Stimulated activated CD8-positive, alpha-beta memory T cell treated with anti-CD3 and anti-CD28 coated beads, Interleukin-4, amount 100 ng/mL, for 1 hour (primary cell): ENCODE results near the gene TRMT44.
"Not testable (repeated sequence)": the region's sequence is repeated elsewhere in the genome, so short reads cannot be mapped to it uniquely, and the experiment has no call there.

Source experiments
- DNase-seq, 2 donors: peaks; one replicate each; pipeline ENCODE4 v3.0.0-alpha.2; 2020; ENCODE audit warnings: low read depth in 2 of 2, low spot score in 1 of 2

Gene TRMT44

DNA sequence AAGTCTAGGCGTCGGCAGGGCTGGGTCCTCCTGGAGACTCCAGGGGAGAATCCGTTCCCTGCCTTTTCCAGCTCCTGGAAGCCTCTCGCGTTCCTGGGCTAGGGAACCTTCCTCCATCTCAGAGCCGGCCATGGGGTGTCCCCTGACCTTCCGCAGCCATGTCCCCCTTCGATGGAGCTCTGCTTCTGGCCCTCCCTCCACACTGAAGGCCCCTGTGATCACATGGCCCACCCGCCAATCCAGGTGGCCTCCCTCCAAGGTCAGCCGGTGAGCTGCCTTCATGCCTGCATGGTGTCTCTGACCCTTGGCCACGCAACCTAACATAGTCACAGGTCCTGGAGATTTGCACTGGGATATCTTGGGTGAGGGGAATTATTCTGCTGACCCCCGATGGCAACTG lies 69.6 kb downstream of the TRMT44 start:
- no peak for DNase-seq

DNA sequence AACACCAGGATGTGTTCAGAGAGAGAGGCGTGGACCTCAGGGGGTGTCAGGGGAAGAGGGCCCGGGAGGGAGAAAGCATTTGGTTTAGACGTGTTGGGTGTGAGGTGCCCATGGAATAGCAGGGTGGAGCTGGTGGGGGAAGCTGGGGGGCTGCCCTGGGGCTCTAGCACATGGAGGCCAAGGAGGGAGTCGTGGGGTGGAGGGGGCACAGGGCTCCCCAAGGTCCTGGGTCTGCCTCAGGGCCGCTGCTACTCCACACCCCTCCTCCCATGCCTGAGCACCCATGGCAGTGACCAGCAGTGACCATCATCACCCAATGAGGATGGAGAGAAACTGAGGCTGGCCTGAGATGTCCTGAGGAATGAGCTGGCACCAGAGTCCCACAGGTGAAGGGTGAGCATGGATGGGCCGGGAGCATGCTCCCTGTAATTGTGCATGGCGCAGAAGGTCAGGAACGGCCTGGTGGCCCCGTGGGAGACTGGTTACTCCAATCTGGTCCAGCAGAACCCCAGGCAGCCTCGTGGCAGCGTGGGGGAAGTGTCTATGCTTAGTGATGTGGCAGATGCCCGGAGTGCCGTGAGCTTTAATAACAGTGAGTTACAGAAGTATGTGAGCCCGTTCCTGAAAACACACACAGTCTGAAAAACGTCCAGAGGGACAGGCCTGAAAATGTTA lies 70.2 kb downstream of the TRMT44 start:
- DNase-seq, result no peak

DNA sequence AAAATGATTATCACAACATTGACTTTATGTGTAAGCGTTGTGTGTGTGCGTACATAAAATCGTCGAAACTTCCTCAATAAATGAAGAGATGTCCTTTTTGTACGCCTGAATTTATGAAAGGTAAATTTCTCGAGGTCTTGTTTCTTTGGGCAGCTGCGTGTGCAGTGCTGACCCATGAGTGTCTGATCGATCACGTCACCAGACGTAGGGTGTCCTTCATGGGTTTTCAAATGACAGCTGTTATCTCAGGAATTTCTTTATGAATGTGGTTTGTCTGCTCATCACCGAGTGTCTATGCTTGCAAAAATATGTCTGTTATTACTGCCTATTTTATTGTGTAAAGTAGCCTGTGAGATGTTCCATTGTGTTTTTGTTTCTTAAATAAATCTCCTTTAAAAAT lies 71.9 kb downstream of the TRMT44 start:
- DNase-seq, result no peak

DNA sequence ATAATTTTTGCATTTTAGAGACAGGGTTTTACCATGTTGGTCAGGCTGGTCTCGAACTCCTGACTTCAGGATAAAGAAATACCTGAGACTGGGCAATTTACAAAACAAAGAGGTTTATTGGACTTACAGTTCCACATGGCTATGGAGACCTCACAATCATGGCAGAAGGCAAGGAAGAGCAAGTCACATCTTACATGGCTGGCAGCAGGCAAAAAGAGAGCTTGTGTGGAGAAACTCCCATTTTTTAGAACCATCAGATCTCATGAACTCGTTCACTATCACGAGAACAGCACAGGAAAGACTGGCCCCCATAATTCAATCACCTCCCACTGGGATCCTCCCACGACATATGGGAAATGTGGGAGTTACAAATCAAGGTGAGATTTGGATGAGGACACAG lies 72.5 kb downstream of the TRMT44 start:
- not testable (repeated sequence) for DNase-seq

DNA sequence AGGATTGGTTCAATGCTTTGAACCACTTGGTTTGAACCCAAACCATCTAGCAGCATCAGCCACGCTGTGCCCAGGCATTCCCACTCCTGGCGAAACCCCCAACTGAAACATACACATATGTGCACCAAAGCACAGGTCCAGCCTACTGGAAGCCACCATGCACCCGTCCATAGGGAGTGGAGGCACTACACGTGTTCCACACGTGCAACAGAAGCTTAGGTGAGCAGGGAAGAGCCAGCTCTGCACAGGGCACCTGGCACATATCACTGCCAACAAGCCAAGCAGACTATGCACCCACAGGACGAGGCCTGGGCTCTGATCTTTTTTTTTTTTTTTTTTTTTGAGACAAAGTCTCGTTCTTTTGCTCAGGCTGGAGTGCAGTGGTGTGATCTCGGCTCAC lies 73.4 kb downstream of the TRMT44 start:
- no peak for DNase-seq

DNA sequence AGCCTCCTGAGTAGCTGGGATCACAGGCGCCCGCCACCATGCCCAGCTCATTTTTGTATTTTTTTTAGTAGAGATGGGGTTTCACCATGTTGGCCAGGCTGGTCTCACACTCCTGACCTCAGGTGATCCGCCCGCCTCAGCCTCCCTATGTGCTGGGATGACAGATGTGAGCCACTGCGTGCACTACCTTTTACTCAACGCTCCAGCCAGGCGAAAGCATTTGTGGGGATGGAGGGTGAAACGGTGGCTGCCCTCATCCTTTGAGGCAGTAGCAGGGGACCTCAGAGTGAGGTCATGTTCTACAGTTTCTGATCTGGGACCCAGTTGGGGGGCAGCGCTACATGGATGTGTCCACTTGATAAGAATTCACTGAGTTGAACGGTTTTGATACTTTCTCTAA lies 73.8 kb downstream of the TRMT44 start:
- DNase-seq, result no peak

DNA sequence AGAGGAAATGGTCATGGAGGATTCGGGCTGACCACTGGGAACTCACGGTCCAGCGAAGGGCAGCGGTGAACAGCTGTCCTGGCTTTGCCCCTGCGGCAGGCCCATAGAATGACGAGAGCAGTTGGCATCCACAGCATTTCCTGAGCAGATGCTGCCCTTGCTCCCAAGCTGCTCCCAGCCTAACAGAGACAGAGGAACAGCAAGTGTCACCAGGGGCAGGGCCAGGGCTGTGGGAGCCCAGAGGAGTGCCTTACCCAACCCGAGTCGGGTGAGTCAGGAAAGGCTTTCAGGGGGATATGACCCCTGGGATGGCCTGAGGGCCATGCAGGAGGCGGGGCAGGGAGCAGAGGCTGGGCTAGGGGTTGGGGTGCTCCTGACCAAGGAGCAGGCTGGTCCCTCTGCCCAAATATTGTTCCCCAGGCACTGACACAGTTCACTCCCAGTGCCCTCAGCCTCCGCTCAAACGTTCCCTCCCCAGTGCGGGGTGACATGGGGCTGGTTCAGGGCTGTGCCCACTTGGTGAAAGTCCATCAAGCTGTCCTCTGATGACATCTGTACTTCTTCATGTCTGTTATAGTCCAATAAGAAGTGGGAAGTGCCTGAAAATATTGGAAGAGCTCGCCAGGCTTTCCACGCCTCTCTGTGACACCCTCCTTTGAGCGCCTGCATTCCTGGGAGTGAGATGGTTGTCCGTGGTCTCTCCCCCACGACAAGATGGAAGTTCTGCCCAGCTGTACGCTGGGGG lies 74.9 kb downstream of the TRMT44 start:
- DNase-seq, result no peak

DNA sequence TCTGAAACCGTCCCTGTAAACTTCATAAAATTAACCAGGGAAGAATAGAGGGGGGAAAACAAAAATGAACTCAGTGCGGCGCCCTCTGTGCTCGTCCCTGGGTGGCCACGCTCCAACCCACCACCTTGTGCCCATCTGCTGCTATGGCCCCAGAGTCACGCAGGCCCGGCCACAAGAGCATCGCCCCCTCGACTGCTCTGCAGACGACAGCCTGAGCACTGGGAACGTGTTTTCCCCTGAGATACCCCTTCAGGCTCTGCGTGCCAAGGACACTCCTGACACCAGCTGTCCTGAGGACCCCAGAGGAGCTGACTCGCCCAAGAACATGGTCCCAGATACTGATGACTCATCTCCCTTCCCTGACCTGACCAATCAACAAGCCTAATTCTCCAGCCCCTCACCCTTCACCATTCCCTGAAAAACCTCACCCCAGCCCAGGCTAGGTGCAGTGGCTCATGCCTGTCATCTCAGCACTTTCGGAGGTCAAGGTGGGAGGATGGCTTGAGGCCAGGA lies 75.5 kb downstream of the TRMT44 start:
- DNase-seq, result no peak

DNA sequence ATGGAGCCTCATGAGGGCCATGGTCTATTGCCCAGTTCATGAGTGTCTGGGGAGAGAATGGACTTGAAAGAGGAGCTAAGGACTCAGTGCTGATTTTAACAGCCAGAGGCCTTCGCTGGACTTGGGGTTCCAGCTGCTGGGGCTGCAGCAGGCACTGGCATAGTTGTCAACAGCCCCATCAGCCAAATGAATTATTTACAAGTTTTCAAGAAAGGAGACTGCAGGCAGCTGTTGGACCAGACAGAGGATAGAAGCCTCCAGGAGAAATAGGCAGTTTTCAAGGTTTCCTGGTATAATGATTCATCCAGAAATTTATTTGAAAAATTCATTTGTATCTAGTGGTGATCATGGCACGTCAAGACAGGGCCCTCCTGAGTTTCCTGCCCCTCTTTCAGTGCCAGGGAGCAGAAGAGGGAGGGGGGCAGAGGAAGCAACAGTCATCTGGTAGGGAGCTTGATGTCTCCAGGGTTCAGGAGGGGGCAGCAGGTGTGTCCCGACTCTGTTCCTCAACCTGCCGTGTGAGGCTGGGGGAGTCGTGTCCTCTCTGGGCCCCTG lies 76.5 kb downstream of the TRMT44 start:
- DNase-seq, result no peak

DNA sequence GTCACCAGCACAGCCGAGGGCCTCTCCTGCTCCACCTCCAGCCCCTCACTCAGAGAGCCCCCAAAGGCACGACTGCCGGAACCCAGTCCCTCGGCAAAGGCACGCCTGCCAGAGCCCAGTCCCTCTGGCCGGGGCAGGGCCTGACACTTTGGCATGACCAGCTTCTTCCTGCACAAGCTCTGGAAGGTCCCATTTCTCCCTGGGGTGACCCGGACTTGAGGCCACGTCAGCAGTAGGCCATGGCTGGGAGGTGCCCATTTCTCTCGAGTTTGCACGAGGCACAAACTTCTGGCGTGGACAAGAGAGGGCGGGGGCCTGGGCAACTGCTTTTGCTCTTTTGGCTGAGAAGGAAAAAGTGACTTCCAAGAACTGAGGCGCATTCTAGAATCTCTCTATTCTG lies 77.4 kb downstream of the TRMT44 start:
- DNase-seq, result no peak

DNA sequence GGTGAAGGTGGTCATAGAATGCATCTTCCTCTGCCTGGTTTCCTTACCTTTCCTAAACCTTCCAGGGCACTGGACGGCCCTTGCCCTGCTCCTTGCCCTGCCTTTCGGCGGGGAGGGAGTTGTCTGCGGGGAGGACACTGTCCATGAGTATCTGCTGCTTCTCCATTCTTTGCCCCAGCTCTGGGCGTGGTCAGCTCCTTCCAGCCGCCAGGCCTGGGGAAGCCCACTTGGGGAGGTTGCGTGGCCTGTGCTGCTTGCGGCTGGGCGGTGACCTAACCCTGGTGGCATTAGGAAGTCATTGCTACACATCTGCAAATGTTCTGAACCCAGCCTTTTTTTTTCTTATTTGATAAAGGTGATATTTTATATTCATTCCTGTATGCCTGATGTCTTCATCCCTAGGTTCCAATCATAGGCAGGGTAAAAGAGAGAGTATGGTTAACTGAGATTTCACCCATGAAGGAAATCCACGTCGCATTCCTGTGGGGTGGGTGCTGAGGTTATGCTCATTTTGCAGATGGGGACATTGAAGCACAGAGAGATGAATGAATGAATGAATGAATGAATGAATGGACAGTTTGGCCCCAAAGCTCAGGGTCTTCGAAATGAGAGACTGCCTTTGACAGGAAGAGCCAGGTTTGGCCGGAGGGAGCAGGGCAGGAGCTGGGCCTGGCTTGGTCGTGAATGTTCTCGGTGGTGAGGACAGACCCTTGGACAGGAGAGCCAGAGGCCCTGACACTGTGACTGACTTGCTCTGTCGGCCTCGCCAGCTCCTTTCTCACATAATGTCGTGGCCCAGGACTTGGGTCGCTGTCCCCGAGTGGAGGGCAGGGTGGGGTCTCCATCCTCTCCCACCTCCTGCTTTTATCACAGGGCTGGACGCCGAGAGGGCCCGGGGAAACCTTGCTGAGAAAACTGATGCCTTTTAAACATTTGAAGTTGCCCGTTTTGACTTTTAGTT lies 81.9 kb downstream of the TRMT44 start:
- DNase-seq, result no peak

DNA sequence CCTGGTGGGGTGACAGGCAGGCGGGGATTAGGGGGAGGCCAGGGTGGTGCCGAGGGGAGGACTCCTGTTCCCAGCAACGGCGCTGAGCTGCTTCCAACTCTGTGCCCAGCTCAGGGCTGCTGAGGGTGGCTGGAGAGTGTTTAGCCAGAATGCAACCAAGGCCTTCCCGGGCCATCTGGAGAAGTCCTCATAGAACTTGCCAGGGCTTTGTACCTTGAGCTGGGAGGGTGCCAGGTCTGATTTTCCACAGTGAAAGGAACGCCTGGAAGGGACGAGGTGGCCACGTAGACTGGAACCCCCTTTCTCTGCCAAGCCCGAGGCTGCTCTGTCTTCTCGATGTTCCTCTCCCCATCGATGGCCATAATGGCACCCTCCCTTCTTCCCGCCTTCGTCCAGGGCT lies 82.6 kb downstream of the TRMT44 start:
- no peak for DNase-seq

DNA sequence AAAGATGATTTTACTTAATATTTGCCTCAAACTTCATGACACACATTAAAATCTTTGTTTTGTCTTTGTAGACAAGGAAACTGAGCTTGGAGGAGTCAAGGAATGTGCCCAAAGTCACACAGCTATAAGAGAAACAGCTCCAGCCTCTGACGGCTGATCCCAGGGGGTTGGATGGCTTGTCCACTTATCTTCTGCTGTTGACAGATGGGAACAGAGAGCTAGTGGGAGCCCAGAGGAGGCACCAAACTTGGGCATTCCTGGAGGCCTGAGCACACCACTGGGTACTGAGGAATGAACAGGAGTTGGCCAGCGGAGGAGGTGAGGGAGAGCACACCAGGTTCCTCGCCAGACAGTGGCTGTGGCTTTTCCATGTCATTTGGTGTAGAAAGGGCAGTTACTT lies 83.2 kb downstream of the TRMT44 start:
- DNase-seq, result no peak

DNA sequence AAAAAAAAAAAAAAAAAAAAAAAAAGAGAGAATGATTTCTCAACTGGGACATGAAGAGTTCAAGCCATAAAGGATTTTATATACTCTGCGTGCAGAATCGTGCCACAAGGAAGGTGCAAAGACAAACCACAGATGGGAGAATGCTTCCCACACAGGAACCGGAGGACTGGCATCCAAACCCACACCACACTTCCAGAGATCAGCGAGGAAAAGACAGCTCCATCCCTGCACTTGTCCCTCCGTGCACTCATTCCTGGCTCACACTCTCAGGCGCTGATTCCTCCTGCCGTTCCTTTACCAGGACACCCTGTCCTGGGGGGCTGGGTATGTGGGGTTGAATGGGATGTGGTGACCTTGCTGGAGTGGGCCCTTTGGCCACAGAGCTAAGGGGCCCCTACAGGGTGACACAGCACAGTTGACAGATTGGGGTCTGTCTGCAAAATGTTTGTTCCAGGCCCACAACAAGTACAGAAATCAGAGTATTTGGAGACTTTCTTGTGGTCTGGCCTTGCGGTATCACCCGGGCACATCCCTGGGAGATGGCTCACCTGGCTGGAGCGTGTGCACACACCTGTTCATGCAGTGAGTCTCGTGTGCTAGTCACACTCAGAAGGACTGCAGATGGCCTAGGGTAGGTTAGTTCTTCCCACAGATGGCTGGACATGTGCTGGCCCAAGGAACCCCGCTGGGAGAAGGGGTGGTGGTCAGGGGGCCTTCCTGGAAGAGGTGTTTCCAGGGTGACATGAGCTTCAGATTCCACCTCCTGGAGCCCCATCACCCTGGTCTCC lies 84.2 kb downstream of the TRMT44 start:
- DNase-seq, result no peak

DNA sequence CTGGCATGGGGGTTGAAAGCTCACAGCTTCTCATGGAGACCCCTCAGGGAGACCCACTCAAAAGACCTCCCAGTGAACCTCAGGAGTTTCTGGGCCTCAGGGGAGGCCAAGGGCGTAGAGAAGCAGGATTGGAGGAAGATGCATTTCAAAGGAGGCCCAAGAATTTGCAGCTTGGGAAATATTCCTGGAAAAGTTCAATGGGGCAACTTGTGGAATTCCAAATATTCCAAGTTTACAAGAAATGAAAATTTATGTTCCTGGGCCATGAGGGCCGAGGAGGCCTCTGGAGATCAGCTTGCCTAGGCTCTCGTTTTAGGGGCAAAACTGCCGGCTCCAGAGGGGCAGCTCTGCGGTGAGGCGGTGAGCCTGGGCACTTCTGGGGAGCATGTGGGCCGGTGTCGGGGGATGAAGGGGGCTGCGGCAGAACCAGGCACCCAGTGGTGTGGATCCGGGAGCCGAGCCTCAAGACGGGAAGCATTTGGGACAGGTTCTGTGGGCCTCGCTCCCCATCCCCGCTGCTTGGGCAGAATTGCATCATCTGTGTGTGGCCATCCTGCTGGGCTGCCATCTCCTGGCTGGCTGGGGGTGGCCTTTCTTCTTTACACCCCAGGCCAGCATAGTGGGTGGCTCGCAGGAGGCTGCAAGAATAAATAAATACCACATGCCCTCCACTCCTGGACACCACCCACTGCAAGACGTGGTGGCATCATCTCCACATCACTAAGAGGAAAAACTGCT lies 85.0 kb downstream of the TRMT44 start:
- no peak for DNase-seq
